Psoas muscle (tissue), 8 donors: ENCODE results near the gene GLB1L2. TPM values are rescaled to one million over a fixed set of nuclear protein-coding genes. Genes with fewer than 3 reads are reported as not detected.

Source experiments
- ATAC-seq, 4 donors: fragments of 200-7000 bp; cut with Tn5 transposase; one replicate each; pipeline ENCODE4 v1.9.1; 2020; ENCODE audit warnings: moderate library complexity in 3 of 4, mild to moderate bottlenecking in 2 of 4
- DNase-seq, 2 donors: peaks; one replicate each; pipeline ENCODE4 v3.0.0-alpha.2; 2020
- H3K27ac ChIP-seq: fragments of 200-600 bp; one replicate; pipeline ENCODE4 v1.8.0; 2022
- H3K27me3 ChIP-seq, 3 donors: fragments of 200-600 bp in 1 of 3; one replicate each; pipeline versions ENCODE4 v1.6.1 to v1.8.0; 2013 to 2022; ENCODE audit warnings: low read length in 2 of 3, mild to moderate bottlenecking in 2 of 3, moderate library complexity in 1 of 3; ENCODE audit not compliant: insufficient read depth in 3 of 3
- H3K36me3 ChIP-seq, 2 donors: fragments of 200-600 bp in 1 of 2; one replicate each; pipeline versions ENCODE4 v1.6.1 to v1.8.0; 2013 to 2022; ENCODE audit warnings: low read depth in 1 of 2, mild to moderate bottlenecking in 1 of 2, moderate library complexity in 1 of 2; ENCODE audit not compliant: insufficient read depth in 1 of 2
- H3K4me1 ChIP-seq: fragments of 200-600 bp; one replicate; pipeline ENCODE4 v1.8.0; 2022
- H3K4me3 ChIP-seq: fragments of 200-600 bp; one replicate; pipeline ENCODE4 v1.8.0; 2022; ENCODE audit warnings: mild to moderate bottlenecking
- H3K9me3 ChIP-seq: fragments of 200-600 bp; one replicate; pipeline ENCODE4 v1.8.0; 2022
- CTCF ChIP-seq: fragments of 200-600 bp; IDR thresholded peaks from one replicate; pipeline ENCODE4 v1.8.0; 2022; ENCODE audit warnings: antibody characterized with exemption
- WGBS, 3 donors: extraction: QIAGEN DNeasy Blood & Tissue Kit; methylation state at CpG; one replicate each; pipeline versions ENCODE4 v1.1.6 to v1.1.7; 2013; 5-methylcytosine and 5-hydroxymethylcytosine counted together
- intact Hi-C, 2 donors: fragments of 100-400 bp; cut with DNase I; formaldehyde crosslinking; loops; one replicate each; pipeline versions ENCODE4 v1.11.0 to v1.14.2; 2022
- polyA plus RNA-seq, 3 donors: library from polyadenylated mRNA; stranded (reverse); fragments of 200-250 nt; gene quantifications; one replicate each; pipeline ENCODE4 v1.2.3, GENCODE V29; 2013
- total RNA-seq, 4 donors: library from RNA; stranded (reverse); fragmentation: NEBNext Ultra II Directional in 2 of 4; extraction: Animal tissue kit (Norgen Biotek cat#: 25700) in 2 of 4; gene quantifications; one replicate each; pipeline versions ENCODE4 v1.2.1 to v1.2.4, GENCODE V29; 2021 to 2023
- donor health status: healthy with polysubstance abuse.
- donor health status: DM: no; HTN: no; CAD: no; lungs with moderate emphysema.
- donor health status: Bipolar disorder and iron deficiency.
- donor health status: healthy.
- donor health status: DM: yes; HTN: yes; CAD: no.
- donor health status: DM: no; HTN: no; CAD: no.
- donor health status: DM: no; HTN: no; CAD: no.
- donor health status: DM: yes; HTN: yes; CAD: no.

GLB1L2 gene
- total and polyA plus RNA-seq, 7 donors: 0.14 to 1.5 (median 0.91) TPM

GRCh38 chr11:134361661-134362060 lies 29.9 kb downstream of the GLB1L2 start:
- no peak for TF ChIP-seq CTCF
- Histone ChIP-seq H3K27ac (no peak overlapping the region), H3K36me3 (no peaks in the 10 kb centered on the region), H3K4me3 (no peak overlapping the region), H3K27me3 (peaks cover 0 to 6% (median 0%) of the 10 kb centered on the region in 3 donors), H3K9me3 (no peaks in the 10 kb centered on the region), H3K4me1 (no peaks in the 10 kb centered on the region)
- DNase-seq: peak in 1 of 2 donors; percentile 35
- intact Hi-C loops: no loop called here
- no peak for ATAC-seq
- 71 to 73% (median 71%) methylated on average over 26 of the region's 26 CpGs for WGBS, 3 donors

- intact Hi-C loops: no loop called here
- TF ChIP-seq CTCF: no peak
- no peaks in the 10 kb centered on the region for H3K9me3 ChIP-seq
- H3K4me1 ChIP-seq: no peaks in the 10 kb centered on the region
- H3K4me3 ChIP-seq: no peak overlapping the region
- 83 to 88% (median 87%) methylated on average over 31 to 32 of the region's 32 CpGs for WGBS, 3 donors
- DNase-seq (peak in 1 of 2 donors; percentile 33), ATAC-seq (no peak)
- peaks cover 0 to 6% (median 0%) of the 10 kb centered on the region in 3 donors for H3K27me3 ChIP-seq
- no peak overlapping the region for H3K27ac ChIP-seq
- no peaks in the 10 kb centered on the region for H3K36me3 ChIP-seq
Measured at GRCh38 chr11:134362192-134362901, 30.6 kb downstream of the GLB1L2 start.

GRCh38 chr11:134363161-134363560 lies 31.4 kb downstream of the GLB1L2 start:
- no peak overlapping the region for H3K27ac ChIP-seq
- H3K4me1 ChIP-seq: no peaks in the 10 kb centered on the region
- ATAC-seq (no peak), DNase-seq (peak in 1 of 2 donors; percentile 30)
- no peak for TF ChIP-seq CTCF
- H3K9me3 ChIP-seq: no peaks in the 10 kb centered on the region
- H3K27me3 ChIP-seq: peaks cover 0 to 6% (median 0%) of the 10 kb centered on the region in 3 donors
- 80 to 86% (median 86%) methylated on average over 9 of the region's 9 CpGs for WGBS, 3 donors
- intact Hi-C loops: no loop called here
- H3K4me3 ChIP-seq: no peak overlapping the region
- no peaks in the 10 kb centered on the region for H3K36me3 ChIP-seq

GRCh38 chr11:134363592-134363991 lies 31.8 kb downstream of the GLB1L2 start:
- Histone ChIP-seq H3K9me3 (no peaks in the 10 kb centered on the region), H3K27me3 (peaks cover 0 to 6% (median 0%) of the 10 kb centered on the region in 3 donors), H3K4me1 (no peaks in the 10 kb centered on the region), H3K4me3 (no peak overlapping the region), H3K36me3 (no peaks in the 10 kb centered on the region), H3K27ac (no peak overlapping the region)
- no peak for ATAC-seq
- WGBS, 3 donors: 80 to 85% (median 83%) methylated on average over 7 of the region's 7 CpGs
- DNase-seq: no peak
- intact Hi-C loops: no loop called here
- TF ChIP-seq CTCF: no peak

- TF ChIP-seq CTCF: no peak
- intact Hi-C loops: no loop called here
- H3K9me3 ChIP-seq: no peaks in the 10 kb centered on the region
- ATAC-seq (no peak), DNase-seq (no peak)
- WGBS, 3 donors: 82 to 87% (median 84%) methylated on average over 9 of the region's 9 CpGs
- no peaks in the 10 kb centered on the region for H3K36me3 ChIP-seq
- H3K27me3 ChIP-seq: peaks cover 0 to 6% (median 0%) of the 10 kb centered on the region in 3 donors
- H3K4me3 ChIP-seq: no peak overlapping the region
- H3K4me1 ChIP-seq: no peaks in the 10 kb centered on the region
- no peak overlapping the region for H3K27ac ChIP-seq
Measured at GRCh38 chr11:134364261-134364660, 32.5 kb downstream of the GLB1L2 start.
